H1 (cell line): Measurements from ENCODE around the gene ADCK2. TPM values are rescaled to one million over a fixed set of nuclear protein-coding genes. Genes with fewer than 3 reads are reported as not detected.

Experiments
- CTCF ChIA-PET: fragments of 300-600 bp; sonication (Branson Sonifier 250); formaldehyde crosslinking; loops from one replicate; lab custom pipeline; 2021; ENCODE audit not compliant: partially characterized antibody; lab: Charles Lee
- POLR2A ChIA-PET: fragments of 300-600 bp; sonication (Branson Sonifier 250); formaldehyde crosslinking; loops from one replicate; lab custom pipeline; 2021; ENCODE audit warnings: inconsistent platforms; ENCODE audit not compliant: partially characterized antibody; lab: Charles Lee
- DNase-seq, 2 experiments: peaks; one replicate each; pipeline versions ENCODE4 v3.0.0 to v3.0.0-alpha.2; 2010 to 2022; ENCODE audit warnings: low spot score in 2 of 2, low read depth in 1 of 2, mixed read lengths in 1 of 2
- FAIRE-seq: peaks from 2 replicates; lab custom pipeline; 2011; peaks lifted over from hg19 to GRCh38; lab: Jason Lieb, UNC
- H2AFZ ChIP-seq: 2 replicates; pipeline ENCODE4 v1.8.1; 2012; ENCODE audit warnings: low read length, inconsistent platforms
- H2AK5ac ChIP-seq: 2 replicates; pipeline ENCODE4 v1.6.1; 2013; ENCODE audit warnings: low read depth, low read length
- H2BK120ac ChIP-seq: replicated peaks from 2 replicates; pipeline ENCODE3; 2013; ENCODE audit warnings: low read depth, low read length, inconsistent platforms
- H2BK12ac ChIP-seq: 2 replicates; pipeline ENCODE4 v1.6.1; 2013; ENCODE audit warnings: low read depth, low read length
- H2BK15ac ChIP-seq: 2 replicates; pipeline ENCODE4 v1.6.1; 2013; ENCODE audit warnings: low read length
- H2BK20ac ChIP-seq: 2 replicates; pipeline ENCODE4 v1.6.1; 2013; ENCODE audit warnings: low read length
- H2BK5ac ChIP-seq: 2 replicates; pipeline ENCODE4 v1.6.1; 2013; ENCODE audit warnings: low read depth, low read length
- H3K14ac ChIP-seq: 2 replicates; pipeline ENCODE4 v1.6.1; 2013; ENCODE audit warnings: inconsistent platforms; ENCODE audit not compliant: insufficient read length
- H3K18ac ChIP-seq: 2 replicates; pipeline ENCODE4 v1.6.1; 2013; ENCODE audit warnings: low read length; ENCODE audit errors: extremely low read depth
- H3K23ac ChIP-seq: 2 replicates; pipeline ENCODE4 v1.6.1; 2013; ENCODE audit warnings: inconsistent platforms; ENCODE audit not compliant: insufficient read length
- H3K23me2 ChIP-seq: 2 replicates; pipeline ENCODE4 v1.6.1; 2013; ENCODE audit warnings: low read depth, low read length
- H3K27ac ChIP-seq: 2 replicates; pipeline ENCODE4 v1.6.1; 2011; ENCODE audit warnings: low read depth, low read length, inconsistent platforms
- H3K27me3 ChIP-seq, 4 experiments: replicated peaks in 1 of 4; 1 replicate in 1 of 4; 2 replicates in 3 of 4; pipeline versions ENCODE4 v1.6.1 to v1.8.1; 2011 to 2013; ENCODE audit warnings: low read length in 3 of 4, mild to moderate bottlenecking in 3 of 4, inconsistent platforms in 2 of 4, mixed read lengths in 2 of 4, moderate library complexity in 1 of 4; ENCODE audit not compliant: control insufficient read depth in 3 of 4, insufficient read depth in 3 of 4; ENCODE audit errors: extremely low read depth in 1 of 4
- H3K36me3 ChIP-seq, 4 experiments: 2 replicates each; pipeline versions ENCODE4 v1.6.1 to v1.8.1; 2011 to 2013; ENCODE audit warnings: mild to moderate bottlenecking in 4 of 4, low read length in 3 of 4, moderate library complexity in 2 of 4, control low read depth in 1 of 4, inconsistent platforms in 1 of 4; ENCODE audit not compliant: insufficient read depth in 4 of 4, control insufficient read depth in 2 of 4
- H3K4ac ChIP-seq: replicated peaks from 2 replicates; pipeline ENCODE3; 2013; ENCODE audit warnings: low read length, low read depth, mixed read lengths, inconsistent platforms; ENCODE audit not compliant: insufficient read length
- H3K4me1 ChIP-seq, 4 experiments: replicated peaks in 1 of 4; 1 replicate in 1 of 4; 2 replicates in 3 of 4; pipeline versions ENCODE4 v1.6.1 to v1.8.1; 2011 to 2013; ENCODE audit warnings: low read length in 3 of 4, inconsistent platforms in 2 of 4, mixed read lengths in 1 of 4; ENCODE audit not compliant: insufficient read depth in 4 of 4, control insufficient read depth in 3 of 4
- H3K4me2 ChIP-seq, 2 experiments: 2 replicates each; pipeline versions ENCODE4 v1.6.1 to v1.8.1; 2011 to 2013; ENCODE audit warnings: low read depth in 2 of 2, low read length in 2 of 2, control low read depth in 1 of 2, inconsistent platforms in 1 of 2, mild to moderate bottlenecking in 1 of 2; ENCODE audit not compliant: insufficient read depth in 1 of 2
- H3K4me3 ChIP-seq, 4 experiments: fragments of 200-600, 300-600 bp in 1 of 4; sonication (generic), shearing (Covaris generic), sonication (Bioruptor Twin) in 1 of 4; 2 replicates each; pipeline versions ENCODE4 v1.5.1 to v1.8.1; 2011 to 2016; ENCODE audit warnings: low read length in 4 of 4, low read depth in 3 of 4, control low read depth in 2 of 4, inconsistent platforms in 2 of 4, mild to moderate bottlenecking in 2 of 4, mixed read lengths in 1 of 4, moderate library complexity in 1 of 4; ENCODE audit not compliant: insufficient read depth in 2 of 4; ENCODE audit errors: extremely low read depth in 1 of 4
- H3K56ac ChIP-seq: replicated peaks from 2 replicates; pipeline ENCODE3; 2013; ENCODE audit warnings: low read depth, mild to moderate bottlenecking, mixed read lengths, low read length, inconsistent platforms; ENCODE audit not compliant: insufficient read length
- H3K79me1 ChIP-seq: 2 replicates; pipeline ENCODE4 v1.6.1; 2013; ENCODE audit warnings: low read depth, low read length, control low read depth
- H3K79me2 ChIP-seq, 2 experiments: 2 replicates each; pipeline versions ENCODE4 v1.6.1 to v1.8.1; 2012 to 2013; ENCODE audit warnings: low read length in 2 of 2, mild to moderate bottlenecking in 2 of 2, inconsistent platforms in 1 of 2; ENCODE audit not compliant: insufficient read depth in 2 of 2, control insufficient read depth in 1 of 2
- H3K9ac ChIP-seq, 4 experiments: replicated peaks in 1 of 4; 1 replicate in 1 of 4; 2 replicates in 3 of 4; pipeline versions ENCODE4 v1.6.1 to v1.8.1; 2011 to 2013; ENCODE audit warnings: low read depth in 3 of 4, low read length in 3 of 4, control low read depth in 2 of 4, mild to moderate bottlenecking in 2 of 4, moderate library complexity in 2 of 4, inconsistent platforms in 1 of 4; ENCODE audit errors: extremely low read depth in 1 of 4
- H3K9me3 ChIP-seq, 2 experiments: 2 replicates each; pipeline versions ENCODE4 v1.6.1 to v1.8.1; 2012 to 2013; ENCODE audit warnings: mild to moderate bottlenecking in 2 of 2, moderate library complexity in 2 of 2, control low read depth in 1 of 2, inconsistent platforms in 1 of 2, low read depth in 1 of 2, low read length in 1 of 2, mixed read lengths in 1 of 2; ENCODE audit not compliant: insufficient read depth in 2 of 2
- H4K20me1 ChIP-seq, 2 experiments: replicated peaks in 1 of 2; 2 replicates each; pipeline versions ENCODE3 to v1.8.1; 2011 to 2013; ENCODE audit warnings: inconsistent platforms in 2 of 2, low read length in 2 of 2, mild to moderate bottlenecking in 1 of 2; ENCODE audit not compliant: insufficient read depth in 2 of 2, control insufficient read depth in 1 of 2
- H4K5ac ChIP-seq: 2 replicates; pipeline ENCODE4 v1.6.1; 2013; ENCODE audit warnings: low read length, low read depth, mixed read lengths, inconsistent platforms; ENCODE audit not compliant: insufficient read length
- H4K8ac ChIP-seq: 2 replicates; pipeline ENCODE4 v1.8.0; 2013; ENCODE audit warnings: mild to moderate bottlenecking, moderate library complexity, low read length, inconsistent platforms; ENCODE audit not compliant: insufficient read depth; ENCODE audit errors: extremely low read depth
- H4K91ac ChIP-seq: replicated peaks from 2 replicates; pipeline ENCODE3; 2013; ENCODE audit warnings: low read length, mixed read lengths, inconsistent platforms; ENCODE audit not compliant: insufficient read length
- ATF3 ChIP-seq: IDR thresholded peaks from 2 replicates; pipeline ENCODE4 v1.6.1; 2011; ENCODE audit warnings: low read depth, mild to moderate bottlenecking, low read length; ENCODE audit not compliant: insufficient read depth
- GTF2F1 ChIP-seq: IDR thresholded peaks from 2 replicates; pipeline ENCODE4 v1.6.1; 2012; ENCODE audit warnings: low read depth, low read length, improper control_type of control experiment, borderline replicate concordance
- HDAC2 ChIP-seq, 2 experiments: fragments of 300-600 bp in 1 of 2; sonication (generic) in 1 of 2; IDR thresholded peaks; 2 replicates each; pipeline ENCODE4 v1.6.1; 2011 to 2012; ENCODE audit warnings: low read depth in 2 of 2, low read length in 2 of 2, mild to moderate bottlenecking in 2 of 2, moderate library complexity in 2 of 2, borderline replicate concordance in 1 of 2, inconsistent platforms in 1 of 2
- JUN ChIP-seq: IDR thresholded peaks from 2 replicates; pipeline ENCODE4 v1.6.1; 2011; ENCODE audit warnings: low read depth, mild to moderate bottlenecking, improper control_type of control experiment, low read length
- KDM4A ChIP-seq: IDR thresholded peaks from one replicate; pipeline ENCODE4 v1.7.1; 2012; ENCODE audit warnings: low read depth, mild to moderate bottlenecking, moderate library complexity, low read length, inconsistent platforms; ENCODE audit not compliant: severe bottlenecking
- RAD21 ChIP-seq, 2 experiments: IDR thresholded peaks in 1 of 2; conservative IDR thresholded peaks in 1 of 2; 2 replicates each; pipeline ENCODE4 v1.6.1; 2011; ENCODE audit warnings: low read depth in 2 of 2, low read length in 2 of 2, improper control_type of control experiment in 1 of 2, inconsistent platforms in 1 of 2, mild to moderate bottlenecking in 1 of 2, moderate library complexity in 1 of 2
- SP2 ChIP-seq: IDR thresholded peaks from 2 replicates; pipeline ENCODE4 v1.6.1; 2012; ENCODE audit warnings: mild to moderate bottlenecking, low read length, inconsistent platforms
- YY1 ChIP-seq: IDR thresholded peaks from 2 replicates; pipeline ENCODE4 v1.6.1; 2011; ENCODE audit warnings: low read depth, mild to moderate bottlenecking, low read length
- ZNF274 ChIP-seq: IDR thresholded peaks from 2 replicates; pipeline ENCODE4 v1.7.0; 2012; ENCODE audit warnings: low read length, borderline replicate concordance; ENCODE audit errors: extremely low read depth
- WGBS, 2 experiments: shearing (Covaris generic) in 1 of 2; methylation state at CpG; one replicate each; pipeline versions ENCODE4 v1.1.6 to v1.1.7; 2013 to 2015; ENCODE audit warnings: low lambda C conversion rate in 2 of 2, mixed read lengths in 2 of 2, inconsistent platforms in 1 of 2, low coverage in 1 of 2, missing lambda C conversion rate in 1 of 2; ENCODE audit not compliant: insufficient replicate concordance in 2 of 2, insufficient coverage in 1 of 2, insufficient read length in 1 of 2; ENCODE audit errors: extremely low coverage in 1 of 2, missing lambda C conversion rate in 1 of 2; 5-methylcytosine and 5-hydroxymethylcytosine counted together
- polyA plus RNA-seq, 7 experiments: library from polyadenylated mRNA; depleted of rRNA in 3 of 7; stranded (reverse) in 5 of 7; unstranded in 2 of 7; fragments of >200 nt in 5 of 7; fragments of 200-250 nt in 2 of 7; gene quantifications; 1 replicate in 5 of 7; 2 replicates in 1 of 7; 4 replicates in 1 of 7; pipeline versions ENCODE4 v1.2.1 to v1.2.3, GENCODE V29; 2011 to 2013; ENCODE audit warnings: missing spikeins in 2 of 7, mixed read lengths in 2 of 7
- total RNA-seq: library from RNA; stranded (reverse); fragmentation: NEBNext Ultra II Directional; extraction: Animal tissue kit (Norgen Biotek cat#: 25700); gene quantifications from 2 replicates; pipeline ENCODE4 v1.2.1, GENCODE V29; 2021

Gene ADCK2
- total and polyA plus RNA-seq, 2 of the 8 experiments (the other 6 are each of a cell fraction or from before 2014, with no cell fraction given), result 6.9 to 11.7 TPM

GRCh38 chr7:140625908-140626868, 46.6 kb upstream of the ADCK2 start:
- H3K4me3 ChIP-seq, result no peak overlapping the region
- FAIRE-seq, result no peak
- no peak overlapping the region for H3K14ac ChIP-seq
- TF ChIP-seq SP2 (no peak), YY1 (peak; percentile 80), JUN (peak; percentile 80), HDAC2 (IDR thresholded peaks at IDR 0.05; ENCODE audit: borderline replicate concordance in 1 of 2, low read depth in 2 of 2, low read length in 2 of 2) (peak in 1 of 2 experiments; percentile 73; a peak in 1 of 4 replicates), KDM4A (no peak), GTF2F1 (no peak), ATF3 (no peak), ZNF274 (no peak), RAD21 (IDR thresholded peaks at IDR 0.05 in 1 of 2, conservative IDR thresholded peaks at IDR 0.05 in 1 of 2; ENCODE audit: low read depth in 2 of 2, low read length in 2 of 2) (no peak)

More at GRCh38 chr7:140625908-140626868, 46.6 kb upstream of the ADCK2 start:
- Histone ChIP-seq H3K36me3 (no peaks in the 10 kb centered on the region), H3K27ac (peak overlapping the region; percentile 21; the same call in 1 of the 2 replicates), H3K4ac (no peak overlapping the region), H3K79me2 (no peaks in the 10 kb centered on the region; a peak in 1 of 4 replicates), H3K23me2 (peaks cover 4% of the 10 kb centered on the region; the same call in 1 of the 2 replicates), H4K91ac (peak overlapping the region; percentile 13), H3K18ac (peak overlapping the region; percentile 44), H3K23ac (no peak overlapping the region), H2BK15ac (peak overlapping the region; percentile 65; the same call in 1 of the 2 replicates), H4K20me1 (peaks cover 0 to 6% of the 10 kb centered on the region in 2 experiments), H2AFZ (no peak overlapping the region), H4K8ac (no peak overlapping the region; the same call in 1 of the 2 replicates), H3K9ac (0 out of 7 replicates have a peak overlapping the region, but pooled peaks of 1 of the 4 experiments have one; percentile 33), H2AK5ac (peak overlapping the region; percentile 16; the same call in 1 of the 2 replicates), H3K27me3 (no peaks in the 10 kb centered on the region), H2BK20ac (no peak overlapping the region), H2BK12ac (peak overlapping the region; percentile 86), H3K9me3 (no peaks in the 10 kb centered on the region), H3K4me2 (no peak overlapping the region; a peak in 1 of 4 replicates), H3K56ac (no peak overlapping the region), H3K4me1 (peaks cover 5 to 14% (median 8%) of the 10 kb centered on the region in 4 experiments), H3K79me1 (no peaks in the 10 kb centered on the region), H2BK120ac (no peak overlapping the region), H2BK5ac (peak overlapping the region; percentile 80), H4K5ac (no peak overlapping the region)
- peak; percentile 69 to 85 for DNase-seq
- WGBS, 2 experiments, result 82% methylated on average over 16 of the region's 17 CpGs; no CpG with 5 or more reads in 1 of the 2 experiments
- ChIA-PET CTCF (interaction anchor here (1.0 to 2.5 kb wide), 8 partner anchors 9 to 113 kb away, joined by 3 to 8 read pairs (median 4); no protein-coding TSS in a partner anchor), POLR2A (interaction anchor here (1.1 to 2.4 kb wide), 3 partner anchors 9 to 19 kb away, joined by 3 to 8 read pairs (median 5); no protein-coding TSS in a partner anchor)
